Gastroesophageal sphincter (tissue), 2 donors: ENCODE results near the gene SGCB.

Experiments used
- POLR2A ChIP-seq, 2 donors: fragments of 450-650 bp; IDR thresholded peaks; one replicate each; pipeline ENCODE4 v1.6.1; 2017; ENCODE audit warnings: antibody characterized with exemption in 2 of 2, mild to moderate bottlenecking in 2 of 2, moderate library complexity in 1 of 2
- POLR2AphosphoS5 ChIP-seq: sonication (generic); formaldehyde crosslinking; IDR thresholded peaks from one replicate; pipeline ENCODE4 v1.6.1; 2017; ENCODE audit warnings: antibody characterized with exemption

DNA sequence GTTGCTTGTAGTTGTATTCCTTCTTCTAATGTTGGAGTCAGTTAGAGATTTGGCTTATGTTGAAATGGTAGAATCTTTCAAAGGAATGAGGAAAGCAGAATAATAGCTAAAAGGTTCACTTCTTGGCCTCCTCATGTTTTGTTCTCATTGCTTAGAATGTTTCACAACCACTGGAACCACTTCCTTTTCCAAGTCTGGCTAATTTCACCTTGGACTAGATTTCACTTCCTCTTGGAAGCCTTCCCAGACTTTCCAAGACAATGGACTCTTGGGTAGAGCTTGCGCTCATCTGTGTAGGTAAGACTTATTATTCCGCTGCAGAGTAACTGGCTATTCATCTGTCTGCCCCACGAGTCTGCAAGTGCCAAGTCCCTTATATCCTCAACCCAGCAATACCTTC, 21.3 kb upstream of the SGCB start:
- TF ChIP-seq POLR2AphosphoS5 (no peak), POLR2A (IDR thresholded peaks at IDR 0.05) (no peak)
